Lung (tissue), 12 donors: ENCODE results near the gene MAMDC2. TPM values are rescaled to one million over a fixed set of nuclear protein-coding genes. Genes with fewer than 3 reads are reported as not detected.

Experiments used
- ATAC-seq: fragments of 200-7000 bp; cut with Tn5 transposase; one replicate; pipeline ENCODE4 v1.9.1; 2020; ENCODE audit warnings: moderate number of reproducible peaks; ENCODE audit not compliant: insufficient read depth, low FRiP score
- DNase-seq, 3 donors: peaks; one replicate each; pipeline ENCODE4 v3.0.0-alpha.2; 2013 to 2017
- H3K27ac ChIP-seq, 2 donors: one replicate each; pipeline ENCODE4 v1.5.1; 2013; ENCODE audit warnings: mild to moderate bottlenecking in 2 of 2, moderate library complexity in 2 of 2, control low read depth in 1 of 2, inconsistent platforms in 1 of 2, low read depth in 1 of 2, low read length in 1 of 2
- H3K27me3 ChIP-seq, 3 donors: one replicate each; pipeline ENCODE4 v1.5.1; 2013; ENCODE audit warnings: low read length in 2 of 3; ENCODE audit not compliant: control insufficient read depth in 3 of 3, insufficient read depth in 3 of 3
- H3K36me3 ChIP-seq, 4 donors: one replicate each; pipeline ENCODE4 v1.5.1; 2013; ENCODE audit warnings: low read length in 4 of 4, mild to moderate bottlenecking in 1 of 4, moderate library complexity in 1 of 4; ENCODE audit not compliant: control insufficient read depth in 4 of 4, insufficient read depth in 4 of 4
- H3K4me1 ChIP-seq, 5 donors: one replicate each; pipeline ENCODE4 v1.5.1; 2013; ENCODE audit warnings: low read length in 5 of 5, mild to moderate bottlenecking in 2 of 5, moderate library complexity in 1 of 5; ENCODE audit not compliant: control insufficient read depth in 5 of 5, insufficient read depth in 5 of 5
- H3K4me3 ChIP-seq: one replicate; pipeline ENCODE4 v1.5.1; 2013; ENCODE audit warnings: mild to moderate bottlenecking, control low read depth, moderate library complexity
- H3K9ac ChIP-seq, 2 donors: one replicate each; pipeline ENCODE4 v1.5.1; 2013; ENCODE audit warnings: low read length in 2 of 2, control low read depth in 1 of 2; ENCODE audit not compliant: insufficient read depth in 1 of 2
- H3K9me3 ChIP-seq, 4 donors: one replicate each; pipeline ENCODE4 v1.5.1; 2013; ENCODE audit warnings: low read length in 3 of 4, mild to moderate bottlenecking in 1 of 4, moderate library complexity in 1 of 4; ENCODE audit not compliant: control insufficient read depth in 4 of 4, insufficient read depth in 3 of 4
- WGBS, 2 donors: extraction: QIAGEN DNeasy Blood & Tissue Kit; methylation state at CpG; one replicate each; pipeline ENCODE4 v1.1.7; 2013; 5-methylcytosine and 5-hydroxymethylcytosine counted together
- polyA plus RNA-seq, 2 donors: library from polyadenylated mRNA; stranded (reverse); fragments of 200-250 nt; gene quantifications; one replicate each; pipeline ENCODE4 v1.2.1, GENCODE V29; 2013
- total RNA-seq, 2 donors: library from RNA; depleted of rRNA in 1 of 2; stranded (reverse); fragments of >200 nt in 1 of 2; gene quantifications; one replicate each; pipeline ENCODE4 v1.2.1, GENCODE V29; 2014 to 2021
- TF ChIP-seq, protein P1 (sequence below): IDR thresholded peaks from 2 replicates; pipeline ENCODE4 v1.5.1; 2012; ENCODE audit warnings: mild to moderate bottlenecking; ENCODE audit errors: control extremely low read depth, extremely low read depth
- donor health status: control.
- donor health status: control.
- donor health status: Bipolar disorder and iron deficiency.
- donor health status: healthy.
- donor health status: DM: yes; HTN: yes; CAD: no.

Gene MAMDC2
- total and polyA plus RNA-seq, 4 donors: 6.5 to 28.6 (median 10.0) TPM

DNA sequence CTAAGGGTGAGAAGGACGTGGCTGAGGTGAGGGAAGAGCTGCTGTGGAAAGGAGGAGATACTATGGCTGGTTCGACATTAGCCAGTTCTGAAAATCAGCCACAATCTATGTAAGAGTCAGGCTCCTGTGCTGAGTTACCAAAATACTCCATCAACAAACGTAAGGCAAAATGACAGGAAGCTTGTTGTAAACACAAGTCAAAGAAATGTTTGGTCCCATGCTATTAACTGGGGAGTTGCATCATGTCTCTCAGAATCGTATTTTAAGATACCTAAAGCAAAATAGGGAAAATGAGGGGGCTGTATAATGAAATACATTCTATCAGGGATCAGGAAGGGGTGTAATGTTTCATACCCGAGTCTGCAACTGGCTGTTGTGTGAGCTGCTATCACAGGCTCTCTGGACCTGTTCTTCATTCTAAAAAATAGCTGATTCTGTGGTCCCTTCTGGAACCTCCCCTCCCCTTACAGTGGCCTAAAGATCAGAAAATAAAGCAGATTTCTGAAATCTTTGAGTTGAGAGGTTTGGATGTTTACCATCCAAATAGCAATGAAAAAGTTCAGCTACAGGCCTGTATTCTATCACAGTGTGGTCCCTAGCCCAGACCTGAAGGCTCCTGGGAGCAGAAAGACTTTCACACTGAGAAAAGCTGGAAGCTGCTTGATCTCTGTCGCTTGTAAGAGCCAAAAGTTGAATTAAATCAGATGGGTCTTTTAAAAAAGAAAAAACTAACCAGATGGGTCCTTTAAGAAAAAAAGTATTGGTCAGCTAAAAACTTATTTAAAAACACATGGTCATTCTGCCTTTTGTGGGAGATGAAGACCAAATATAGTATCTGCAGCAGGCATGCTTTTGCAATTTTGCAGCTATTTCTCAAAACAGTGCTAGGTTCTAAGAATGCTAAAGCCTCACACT, 117.3 kb downstream of the MAMDC2 start:
- no peak overlapping the region for H3K9ac ChIP-seq
- peaks cover 0 to 8% (median 6%) of the 10 kb centered on the region in 5 donors for H3K4me1 ChIP-seq
- TF ChIP-seq, protein P1, sequence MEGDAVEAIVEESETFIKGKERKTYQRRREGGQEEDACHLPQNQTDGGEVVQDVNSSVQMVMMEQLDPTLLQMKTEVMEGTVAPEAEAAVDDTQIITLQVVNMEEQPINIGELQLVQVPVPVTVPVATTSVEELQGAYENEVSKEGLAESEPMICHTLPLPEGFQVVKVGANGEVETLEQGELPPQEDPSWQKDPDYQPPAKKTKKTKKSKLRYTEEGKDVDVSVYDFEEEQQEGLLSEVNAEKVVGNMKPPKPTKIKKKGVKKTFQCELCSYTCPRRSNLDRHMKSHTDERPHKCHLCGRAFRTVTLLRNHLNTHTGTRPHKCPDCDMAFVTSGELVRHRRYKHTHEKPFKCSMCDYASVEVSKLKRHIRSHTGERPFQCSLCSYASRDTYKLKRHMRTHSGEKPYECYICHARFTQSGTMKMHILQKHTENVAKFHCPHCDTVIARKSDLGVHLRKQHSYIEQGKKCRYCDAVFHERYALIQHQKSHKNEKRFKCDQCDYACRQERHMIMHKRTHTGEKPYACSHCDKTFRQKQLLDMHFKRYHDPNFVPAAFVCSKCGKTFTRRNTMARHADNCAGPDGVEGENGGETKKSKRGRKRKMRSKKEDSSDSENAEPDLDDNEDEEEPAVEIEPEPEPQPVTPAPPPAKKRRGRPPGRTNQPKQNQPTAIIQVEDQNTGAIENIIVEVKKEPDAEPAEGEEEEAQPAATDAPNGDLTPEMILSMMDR: no peak
- no peaks in the 10 kb centered on the region for H3K36me3 ChIP-seq
- ATAC-seq (no peak), DNase-seq (peak in 2 of 3 donors; percentile 48 to 65)
- no peaks in the 10 kb centered on the region for H3K9me3 ChIP-seq
- 63 to 68% methylated on average over 6 of the region's 6 CpGs for WGBS, 2 donors
- H3K4me3 ChIP-seq: no peak overlapping the region
- H3K27me3 ChIP-seq: no peaks in the 10 kb centered on the region
- H3K27ac ChIP-seq: peak overlapping the region; percentile 21 to 31

DNA sequence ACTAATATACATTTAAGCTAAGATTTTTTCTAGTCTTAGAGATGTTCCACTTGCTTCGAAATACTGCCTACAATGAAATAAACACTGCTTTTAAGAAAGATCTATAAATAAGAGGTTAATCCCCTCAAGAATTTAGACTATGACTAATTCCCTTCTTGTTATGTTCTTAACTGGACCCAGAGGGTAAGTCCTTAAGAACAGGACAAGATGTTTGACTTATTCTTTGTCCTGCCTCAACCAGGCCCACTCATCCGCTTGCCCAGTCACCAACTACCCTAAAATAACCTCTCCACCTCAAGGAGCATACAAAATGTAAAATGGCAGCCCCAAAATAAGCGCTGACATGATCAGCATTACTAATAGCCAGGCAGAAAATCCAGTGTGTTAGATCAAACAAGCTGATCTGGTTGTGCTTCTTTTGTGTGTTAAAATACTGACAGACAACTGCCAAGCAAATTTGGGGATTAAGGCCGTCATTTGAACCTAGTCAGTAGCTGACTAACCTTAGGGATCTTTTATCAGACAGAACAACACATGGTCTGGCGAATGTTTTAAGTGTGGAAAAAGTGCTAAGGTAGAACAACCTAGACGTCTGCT, 121.5 kb downstream of the MAMDC2 start:
- no peak for ATAC-seq

DNA sequence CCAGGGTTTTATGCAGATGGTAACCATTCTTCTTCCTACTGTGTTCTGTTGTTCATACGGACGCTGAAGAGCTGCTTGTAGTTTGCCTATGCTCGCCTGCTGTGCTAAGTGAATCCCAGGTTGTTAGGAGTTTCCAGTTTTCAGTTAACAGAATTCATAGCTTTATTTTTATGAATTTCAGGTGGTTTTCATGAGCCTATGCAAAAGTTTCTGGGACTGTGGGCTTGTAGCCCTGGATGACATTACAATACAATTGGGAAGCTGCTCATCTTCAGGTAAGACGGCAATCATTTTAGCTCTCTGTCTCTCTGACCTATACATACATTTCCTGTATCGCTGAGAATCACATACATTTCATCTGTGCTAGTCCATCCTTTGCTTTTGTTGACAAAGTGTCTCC, 124.9 kb downstream of the MAMDC2 start:
- WGBS, 2 donors: 90 to 96% methylated on average over 5 of the region's 5 CpGs
- H3K27me3 ChIP-seq: no peaks in the 10 kb centered on the region
- TF ChIP-seq, protein P1: no peak
- no peak overlapping the region for H3K4me3 ChIP-seq
- H3K36me3 ChIP-seq: peaks cover 0 to 2% (median 0%) of the 10 kb centered on the region in 4 donors
- DNase-seq (no peak), ATAC-seq (no peak)
- H3K9ac ChIP-seq: no peak overlapping the region
- no peak overlapping the region for H3K27ac ChIP-seq
- no peaks in the 10 kb centered on the region for H3K9me3 ChIP-seq
- H3K4me1 ChIP-seq: peaks cover 0 to 7% (median 0%) of the 10 kb centered on the region in 5 donors

More for the DNA sequence above, 121.5 kb downstream of the MAMDC2 start:
- H3K4me3 ChIP-seq: no peak overlapping the region
- H3K36me3 ChIP-seq: no peaks in the 10 kb centered on the region
- TF ChIP-seq, protein P1: no peak
- H3K9me3 ChIP-seq: no peaks in the 10 kb centered on the region
- no peak for DNase-seq
- peaks cover 0 to 8% (median 6%) of the 10 kb centered on the region in 5 donors for H3K4me1 ChIP-seq
- WGBS, 2 donors: 75 to 77% methylated on average over 6 of the region's 6 CpGs
- H3K9ac ChIP-seq: no peak overlapping the region
- no peak overlapping the region for H3K27ac ChIP-seq
- H3K27me3 ChIP-seq: no peaks in the 10 kb centered on the region
